Measurements from ENCODE around the gene DAAM1.

Gene DAAM1

GRCh38 chr14:59254146-59254910, 65.9 kb downstream of the DAAM1 start:
- TF ChIP-seq TCF4 (CRISPR knock-in tag; IDR thresholded peaks at IDR 0.05; ENCODE audit: borderline replicate concordance) (no peak), CSDC2 (CRISPR knock-in tag; IDR thresholded peaks at IDR 0.05) (peak; percentile 56; the same call in 1 of the 2 replicates), SNAI2 (CRISPR knock-in tag; IDR thresholded peaks at IDR 0.05) (0 out of 2 replicates have a peak, but pooled peaks have one; percentile 68), ISL1 (CRISPR knock-in tag; IDR thresholded peaks at IDR 0.05) (peak; percentile 42; the same call in 1 of the 2 replicates), ZNF565 (CRISPR knock-in tag; conservative IDR thresholded peaks at IDR 0.05; ENCODE audit: low read depth) (no peak), RARB (CRISPR knock-in tag; IDR thresholded peaks at IDR 0.05) (no peak), ZFP3 (CRISPR knock-in tag; IDR thresholded peaks at IDR 0.05) (0 out of 2 replicates have a peak, but pooled peaks have one; percentile 24), PPARA (CRISPR knock-in tag; IDR thresholded peaks at IDR 0.05; ENCODE audit: borderline replicate concordance) (no peak)
- peak; percentile 84 for ATAC-seq

- no peak for TF ChIP-seq ZNF8 (CRISPR knock-in tag; IDR thresholded peaks at IDR 0.05)
- peak; percentile 46 for TF ChIP-seq ISL1 (CRISPR knock-in tag; IDR thresholded peaks at IDR 0.05)
- no peak for TF ChIP-seq RARB (CRISPR knock-in tag; IDR thresholded peaks at IDR 0.05)
- peak; percentile 67 for ATAC-seq
These were observed 66.6 kb downstream of the DAAM1 start for GRCh38 chr14:59254911-59255545.

GRCh38 chr14:59256331-59256730, 67.9 kb downstream of the DAAM1 start:
- TF ChIP-seq ZC3H10 (CRISPR knock-in tag; IDR thresholded peaks at IDR 0.05) (no peak), SNAI2 (CRISPR knock-in tag; IDR thresholded peaks at IDR 0.05) (no peak), ARNTL (CRISPR knock-in tag; IDR thresholded peaks at IDR 0.05; ENCODE audit: borderline replicate concordance, low read depth) (no peak), CSRNP3 (CRISPR knock-in tag; IDR thresholded peaks at IDR 0.05) (no peak), ESRRG (CRISPR knock-in tag; IDR thresholded peaks at IDR 0.05) (no peak), PPARA (CRISPR knock-in tag; IDR thresholded peaks at IDR 0.05; ENCODE audit: borderline replicate concordance) (no peak), CREB5 (CRISPR knock-in tag; IDR thresholded peaks at IDR 0.05; ENCODE audit: low read depth) (no peak), ZNF70 (CRISPR knock-in tag; IDR thresholded peaks at IDR 0.05) (no peak), TCF4 (CRISPR knock-in tag; IDR thresholded peaks at IDR 0.05; ENCODE audit: borderline replicate concordance) (no peak), ZFP30 (CRISPR knock-in tag; IDR thresholded peaks at IDR 0.05) (no peak), TSHZ2 (CRISPR knock-in tag; IDR thresholded peaks at IDR 0.05) (no peak), ZNF565 (CRISPR knock-in tag; conservative IDR thresholded peaks at IDR 0.05; ENCODE audit: low read depth) (no peak), ISL1 (CRISPR knock-in tag; IDR thresholded peaks at IDR 0.05) (no peak), CSDC2 (CRISPR knock-in tag; IDR thresholded peaks at IDR 0.05) (no peak), RARB (CRISPR knock-in tag; IDR thresholded peaks at IDR 0.05) (no peak), TOX (CRISPR knock-in tag; IDR thresholded peaks at IDR 0.05; ENCODE audit: borderline replicate concordance) (no peak), BACH2 (CRISPR knock-in tag; IDR thresholded peaks at IDR 0.05; ENCODE audit: borderline replicate concordance) (no peak), ZNF8 (CRISPR knock-in tag; IDR thresholded peaks at IDR 0.05) (no peak), PATZ1 (CRISPR knock-in tag; IDR thresholded peaks at IDR 0.05; ENCODE audit: borderline replicate concordance) (no peak), OSR1 (CRISPR knock-in tag; IDR thresholded peaks at IDR 0.05) (no peak)
- no peak for ATAC-seq

Data from SK-N-SH treated with all-trans-retinoic acid at 6 μM for 48 hours (cell line).